Stimulated activated CD4-positive, alpha-beta T cell treated with anti-CD3 and anti-CD28 coated beads, TNF-alpha, amount 100 ng/mL, for 4 hours (primary cell): ENCODE measurements around the gene TEAD4.
A peak's percentile ranks its signal among the peaks of the same experiment; 100 is the strongest.

Source experiments
- DNase-seq, 3 experiments: peaks; one replicate each; pipeline ENCODE4 v3.0.0-alpha.2; 2020; ENCODE audit warnings: low read depth in 3 of 3

TEAD4 gene

GRCh38 chr12:2959192-2959504, at the start of gene TEAD4:
Gene TEAD4, plus strand, starts transcription at chr12:2959397.
- DNase-seq, result no peak

- no peak for DNase-seq
These were observed 47.0 kb upstream of the TEAD4 start for GRCh38 chr12:2912216-2912575.

GRCh38 chr12:2919249-2919648, 39.9 kb upstream of the TEAD4 start:
- DNase-seq, result no peak

GRCh38 chr12:2922329-2922728, 36.9 kb upstream of the TEAD4 start:
- no peak for DNase-seq

- no peak for DNase-seq
These were observed 36.1 kb upstream of the TEAD4 start for GRCh38 chr12:2923057-2923456.

GRCh38 chr12:2924019-2924418, 35.2 kb upstream of the TEAD4 start:
- DNase-seq, result no peak

GRCh38 chr12:2925322-2925995, 33.7 kb upstream of the TEAD4 start:
- DNase-seq, result no peak

GRCh38 chr12:2930865-2931264, 28.3 kb upstream of the TEAD4 start:
- DNase-seq, result no peak

- no peak for DNase-seq
These were observed 25.6 kb upstream of the TEAD4 start for GRCh38 chr12:2933586-2933985.

- DNase-seq, result no peak
These were observed 24.8 kb upstream of the TEAD4 start for GRCh38 chr12:2934371-2934770.

GRCh38 chr12:2936301-2936700, 22.9 kb upstream of the TEAD4 start:
- DNase-seq, result no peak

GRCh38 chr12:2937500-2937899, 21.7 kb upstream of the TEAD4 start:
- no peak for DNase-seq

GRCh38 chr12:2939191-2939590, 20.0 kb upstream of the TEAD4 start:
- no peak for DNase-seq

- no peak for DNase-seq
These were observed 18.6 kb upstream of the TEAD4 start for GRCh38 chr12:2940564-2940963.

GRCh38 chr12:2941524-2941923, 17.7 kb upstream of the TEAD4 start:
- DNase-seq, result no peak

- peak in 2 of 3 experiments; percentile 15 to 18 for DNase-seq
These were observed 14.7 kb upstream of the TEAD4 start for GRCh38 chr12:2944401-2945047.

GRCh38 chr12:2949411-2949810, 9.8 kb upstream of the TEAD4 start:
- no peak for DNase-seq

GRCh38 chr12:2955888-2956287, 3.3 kb upstream of the TEAD4 start:
- DNase-seq, result no peak

- no peak for DNase-seq
These were observed 1.3 kb upstream of the TEAD4 start for GRCh38 chr12:2957816-2958431.

- DNase-seq, result no peak
These were observed 585 bp upstream of the TEAD4 start for GRCh38 chr12:2958432-2959191.

GRCh38 chr12:2959505-2960389, 550 bp downstream of the TEAD4 start:
- DNase-seq, result no peak
